NCI-H345 (cell line): ENCODE measurements around the gene PPWD1.

Experiments used
- DNase-seq: peaks from one replicate; lab custom pipeline; 2025; lab: John Stamatoyannopoulos, UW

PPWD1 gene

GRCh38 chr5:65624025-65624570 is 61.0 kb downstream of the PPWD1 start, which contains the start of gene TRIM23:
TSS of gene TRIM23 (minus strand) at chr5:65624333. CDS start at chr5:65624274, 59 bp downstream.
- peak; percentile 90 for DNase-seq

- DNase-seq: peak; percentile 86
Observed at GRCh38 chr5:65624571-65625555, 61.8 kb downstream of the PPWD1 start, which contains the start of the genes SHLD3 and TRAPPC13. TSS of gene SHLD3 (plus strand) at chr5:65625027. CDS start at chr5:65629588, 4,561 bp downstream. TSS of gene TRAPPC13 (plus strand) at chr5:65625027. CDS start at chr5:65625061, 34 bp downstream.

- DNase-seq: no peak
Observed at GRCh38 chr5:65625743-65626142, 62.6 kb downstream of the PPWD1 start.

- DNase-seq: no peak
Observed at GRCh38 chr5:65630981-65631380, 67.9 kb downstream of the PPWD1 start.
